Measurements from ENCODE around the gene MT1F. TPM values are rescaled to one million over a fixed set of nuclear protein-coding genes. Genes with fewer than 3 reads are reported as not detected.
A peak's percentile ranks its signal among the peaks of the same experiment; 100 is the strongest.

Gene MT1F
- total RNA-seq, 1 donor from 2014 or later: 3.4 TPM

- peaks cover 1% of the 10 kb centered on the region for H3K9me3 Mint-ChIP-seq (ENCODE audit: unreplicated experiment)
- H3K36me3 Mint-ChIP-seq (ENCODE audit: unreplicated experiment): peaks cover 12% of the 10 kb centered on the region
- DNase-seq: no peak
- no peaks in the 10 kb centered on the region for H3K27me3 Mint-ChIP-seq (ENCODE audit: unreplicated experiment)
- peak overlapping the region; percentile 90 for H3K4me3 Mint-ChIP-seq (ENCODE audit: unreplicated experiment)
- peaks cover 7% of the 10 kb centered on the region for H3K4me1 Mint-ChIP-seq (ENCODE audit: low read depth, unreplicated experiment)
- TF ChIP-seq CTCF (IDR thresholded peaks at IDR 0.05; ENCODE audit: partially characterized antibody, unreplicated experiment): no peak
- no peak overlapping the region for H3K27ac Mint-ChIP-seq (ENCODE audit: unreplicated experiment)
These were observed 25.8 kb downstream of the MT1F start for GRCh38 chr16:56683424-56684172.

- no peaks in the 10 kb centered on the region for H3K27me3 Mint-ChIP-seq (ENCODE audit: unreplicated experiment)
- H3K36me3 Mint-ChIP-seq (ENCODE audit: unreplicated experiment): peaks cover 12% of the 10 kb centered on the region
- no peak for TF ChIP-seq CTCF (IDR thresholded peaks at IDR 0.05; ENCODE audit: partially characterized antibody, unreplicated experiment)
- peaks cover 1% of the 10 kb centered on the region for H3K9me3 Mint-ChIP-seq (ENCODE audit: unreplicated experiment)
- no peak overlapping the region for H3K27ac Mint-ChIP-seq (ENCODE audit: unreplicated experiment)
- no peak overlapping the region for H3K4me3 Mint-ChIP-seq (ENCODE audit: unreplicated experiment)
- DNase-seq: no peak
- peaks cover 7% of the 10 kb centered on the region for H3K4me1 Mint-ChIP-seq (ENCODE audit: low read depth, unreplicated experiment)
These were observed 26.6 kb downstream of the MT1F start for GRCh38 chr16:56684256-56684925.

- TF ChIP-seq CTCF (IDR thresholded peaks at IDR 0.05; ENCODE audit: partially characterized antibody, unreplicated experiment): no peak
- Mint-ChIP-seq H3K27ac (ENCODE audit: unreplicated experiment) (no peak overlapping the region), H3K36me3 (ENCODE audit: unreplicated experiment) (peaks cover 12% of the 10 kb centered on the region), H3K9me3 (ENCODE audit: unreplicated experiment) (peaks cover 6% of the 10 kb centered on the region), H3K4me1 (ENCODE audit: low read depth, unreplicated experiment) (peaks cover 7% of the 10 kb centered on the region), H3K27me3 (ENCODE audit: unreplicated experiment) (no peaks in the 10 kb centered on the region), H3K4me3 (ENCODE audit: unreplicated experiment) (no peak overlapping the region)
- DNase-seq: no peak
These were observed 27.3 kb downstream of the MT1F start for GRCh38 chr16:56684926-56685590.

GRCh38 chr16:56686758-56687157 is 29.0 kb downstream of the MT1F start:
- DNase-seq: no peak
- H3K27ac Mint-ChIP-seq (ENCODE audit: unreplicated experiment): no peak overlapping the region
- H3K4me1 Mint-ChIP-seq (ENCODE audit: low read depth, unreplicated experiment): peaks cover 3% of the 10 kb centered on the region
- H3K4me3 Mint-ChIP-seq (ENCODE audit: unreplicated experiment): no peak overlapping the region
- no peak for TF ChIP-seq CTCF (IDR thresholded peaks at IDR 0.05; ENCODE audit: partially characterized antibody, unreplicated experiment)
- peaks cover 12% of the 10 kb centered on the region for H3K36me3 Mint-ChIP-seq (ENCODE audit: unreplicated experiment)
- H3K9me3 Mint-ChIP-seq (ENCODE audit: unreplicated experiment): peaks cover 10% of the 10 kb centered on the region
- no peaks in the 10 kb centered on the region for H3K27me3 Mint-ChIP-seq (ENCODE audit: unreplicated experiment)

Measured in glutamatergic neuron (in vitro differentiated cells).